Colonic mucosa (tissue), 4 donors: ENCODE measurements around the gene CHMP5. TPM values are rescaled to one million over a fixed set of nuclear protein-coding genes. Genes with fewer than 3 reads are reported as not detected.

Source experiments
- DNase-seq: peaks from one replicate; pipeline ENCODE4 v3.0.0-alpha.2; 2020
- H3K27ac ChIP-seq: fragments of 200-600 bp; one replicate; pipeline ENCODE4 v1.8.0; 2021
- H3K27me3 ChIP-seq: fragments of 200-600 bp; one replicate; pipeline ENCODE4 v1.8.0; 2021
- H3K36me3 ChIP-seq: fragments of 200-600 bp; one replicate; pipeline ENCODE4 v1.8.0; 2021
- H3K4me1 ChIP-seq: fragments of 200-600 bp; one replicate; pipeline ENCODE4 v1.8.0; 2021; ENCODE audit warnings: mild to moderate bottlenecking
- H3K4me3 ChIP-seq: fragments of 200-600 bp; one replicate; pipeline ENCODE4 v1.8.0; 2021
- H3K9ac ChIP-seq, 2 donors: one replicate each; pipeline ENCODE4 v1.7.0; 2013; ENCODE audit warnings: control low read depth in 2 of 2, low read depth in 2 of 2, low read length in 2 of 2
- H3K9me3 ChIP-seq: fragments of 200-600 bp; one replicate; pipeline ENCODE4 v1.8.0; 2021
- CTCF ChIP-seq: fragments of 200-600 bp; IDR thresholded peaks from one replicate; pipeline ENCODE4 v1.8.0; 2022; ENCODE audit warnings: antibody characterized with exemption, mild to moderate bottlenecking
- intact Hi-C: fragments of 100-400 bp; cut with DNase I; formaldehyde crosslinking; loops from one replicate; pipeline ENCODE4 v1.14.1; 2022
- total RNA-seq, 2 donors: library from RNA; stranded (reverse); fragmentation: NEBNext Ultra II Directional in 1 of 2; extraction: Animal tissue kit (Norgen Biotek cat#: 25700) in 1 of 2; gene quantifications; one replicate each; pipeline ENCODE4 v1.2.1, GENCODE V29; 2021
- donor health status: healthy.
- donor health status: DM: no; HTN: no; CAD: no.
- donor health status: DM: no; HTN: no; CAD: no.

Gene CHMP5
- total RNA-seq, 2 donors from 2014 or later = 60.3 to 97.0 TPM

- no peak for TF ChIP-seq CTCF
- no peak for DNase-seq
- Histone ChIP-seq H3K9me3 (no peaks in the 10 kb centered on the region), H3K27me3 (no peaks in the 10 kb centered on the region), H3K4me3 (no peak overlapping the region), H3K4me1 (peaks cover 19% of the 10 kb centered on the region), H3K36me3 (peaks cover 3% of the 10 kb centered on the region), H3K27ac (peak overlapping the region; percentile 7), H3K9ac (no peak overlapping the region)
- intact Hi-C loops = no loop called here
Measured at GRCh38 chr9:33293782-33294181, 28.9 kb downstream of the CHMP5 start.

- peaks cover 3% of the 10 kb centered on the region for H3K36me3 ChIP-seq
- no peaks in the 10 kb centered on the region for H3K9me3 ChIP-seq
- H3K27ac ChIP-seq = no peak overlapping the region
- H3K4me3 ChIP-seq = no peak overlapping the region
- H3K27me3 ChIP-seq = no peaks in the 10 kb centered on the region
- peaks cover 19% of the 10 kb centered on the region for H3K4me1 ChIP-seq
- DNase-seq = no peak
- no peak overlapping the region for H3K9ac ChIP-seq
- no peak for TF ChIP-seq CTCF
- intact Hi-C loops = loop anchor here (5.0 kb wide), 1 partner anchor 37 kb away; no protein-coding TSS in a partner anchor
Measured at GRCh38 chr9:33294670-33295432, 30.0 kb downstream of the CHMP5 start.

- H3K27me3 ChIP-seq = no peaks in the 10 kb centered on the region
- peaks cover 19% of the 10 kb centered on the region for H3K4me1 ChIP-seq
- TF ChIP-seq CTCF = no peak
- peaks cover 3% of the 10 kb centered on the region for H3K36me3 ChIP-seq
- H3K9me3 ChIP-seq = no peaks in the 10 kb centered on the region
- no peak for DNase-seq
- H3K9ac ChIP-seq = no peak overlapping the region
- no peak overlapping the region for H3K27ac ChIP-seq
- intact Hi-C loops = loop anchor here (5.0 kb wide), 1 partner anchor 37 kb away; no protein-coding TSS in a partner anchor
- H3K4me3 ChIP-seq = no peak overlapping the region
Measured at GRCh38 chr9:33295571-33295970, 30.7 kb downstream of the CHMP5 start.

DNA sequence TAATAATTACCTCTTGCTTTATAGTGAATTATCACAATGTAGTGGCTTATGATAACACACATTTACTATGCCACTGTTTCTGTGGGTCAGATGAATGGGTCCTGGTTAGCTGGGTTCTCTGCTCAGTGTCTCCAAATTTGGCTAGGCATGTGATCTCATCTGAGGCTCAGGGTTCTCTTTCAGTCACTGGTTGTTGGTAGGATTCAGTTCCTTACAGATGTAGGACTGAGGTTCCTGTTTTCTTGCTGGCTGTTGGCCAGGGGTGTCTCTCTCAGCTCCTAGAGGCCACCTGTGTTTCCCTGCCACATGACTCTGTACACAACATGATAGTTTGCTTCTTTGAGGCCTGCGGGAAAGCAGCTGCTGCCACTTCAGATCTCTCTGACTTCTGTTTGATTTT is 32.6 kb downstream of the CHMP5 start:
- H3K36me3 ChIP-seq = peaks cover 5% of the 10 kb centered on the region
- H3K9me3 ChIP-seq = no peaks in the 10 kb centered on the region
- no peak overlapping the region for H3K4me3 ChIP-seq
- peak; percentile 75 for DNase-seq
- no peak for TF ChIP-seq CTCF
- intact Hi-C loops = loop anchor here (5.0 kb wide), 1 partner anchor 35 kb away; no protein-coding TSS in a partner anchor
- H3K27me3 ChIP-seq = no peaks in the 10 kb centered on the region
- H3K4me1 ChIP-seq = peaks cover 13% of the 10 kb centered on the region
- H3K9ac ChIP-seq = peak overlapping the region in 1 of 2 donors; percentile 15
- peak overlapping the region; percentile 74 for H3K27ac ChIP-seq

DNA sequence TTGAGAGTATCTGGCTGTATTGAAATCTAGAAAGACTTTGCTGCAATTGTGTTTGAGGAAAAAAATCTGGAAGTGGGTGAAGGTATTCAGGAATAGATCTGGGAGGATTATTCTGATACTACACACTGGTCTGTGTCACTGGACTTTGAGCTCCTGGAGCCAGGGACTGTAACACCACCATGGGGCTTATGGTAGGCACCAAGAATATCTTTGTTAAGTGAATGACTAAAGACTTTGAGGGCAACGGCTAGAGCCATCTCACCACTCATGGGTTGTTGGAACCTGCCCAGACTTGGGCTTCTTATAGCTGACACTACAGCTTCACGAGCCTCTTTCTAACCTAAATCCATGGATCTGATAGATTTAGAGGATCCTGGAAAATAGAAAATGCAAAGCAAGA is 35.7 kb downstream of the CHMP5 start:
- H3K36me3 ChIP-seq = peaks cover 23% of the 10 kb centered on the region
- H3K4me3 ChIP-seq = no peak overlapping the region
- no peaks in the 10 kb centered on the region for H3K27me3 ChIP-seq
- no peak for DNase-seq
- no peak for TF ChIP-seq CTCF
- H3K9ac ChIP-seq = no peak overlapping the region
- H3K4me1 ChIP-seq = peaks cover 13% of the 10 kb centered on the region
- intact Hi-C loops = no loop called here
- no peaks in the 10 kb centered on the region for H3K9me3 ChIP-seq
- no peak overlapping the region for H3K27ac ChIP-seq
